ENCODE measurements around the gene RIPPLY1. TPM values are rescaled to one million over a fixed set of nuclear protein-coding genes. Genes with fewer than 3 reads are reported as not detected.

Gene RIPPLY1
- polyA plus RNA-seq, 3 donors, result not detected

GRCh38 chrX:106927023-106927422 is 23.9 kb upstream of the RIPPLY1 start:
- no peak overlapping the region for H3K27ac Mint-ChIP-seq
- Histone ChIP-seq H3K9me3 (replicated peaks in 1 of 2; ENCODE audit: control insufficient read depth in 1 of 2, insufficient read depth in 1 of 2, low read length in 2 of 2) (no peaks in the 10 kb centered on the region), H3K9ac (ENCODE audit: insufficient read depth, low read length, poor library complexity, severe bottlenecking) (no peak overlapping the region), H3K36me3 (replicated peaks in 1 of 2; ENCODE audit: control insufficient read depth in 1 of 2, insufficient read depth in 2 of 2, low read length in 2 of 2) (no peaks in the 10 kb centered on the region), H3K4me1 (ENCODE audit: control insufficient read depth in 1 of 2, insufficient read depth in 2 of 2, low read length in 2 of 2) (no peaks in the 10 kb centered on the region), H3K4me3 (replicated peaks in 1 of 3; ENCODE audit: low read depth in 2 of 3, low read length in 3 of 3) (no peak overlapping the region), H3K79me2 (ENCODE audit: insufficient read depth, low read length) (no peaks in the 10 kb centered on the region), H3K27ac (ENCODE audit: low read depth in 1 of 2, low read length in 2 of 2) (no peak overlapping the region), H3K4me2 (replicated peaks; ENCODE audit: extremely low read depth, low read length, poor library complexity, severe bottlenecking) (no peak overlapping the region), H3K27me3 (ENCODE audit: control insufficient read depth in 2 of 2, insufficient read depth in 2 of 2, low read length in 2 of 2) (no peaks in the 10 kb centered on the region), H2AFZ (ENCODE audit: insufficient read depth, low read depth, low read length, poor library complexity, severe bottlenecking) (no peak overlapping the region), H4K20me1 (ENCODE audit: insufficient read depth, low read length) (no peaks in the 10 kb centered on the region)
- DNase-seq, result no peak
- TF ChIP-seq, protein P1, sequence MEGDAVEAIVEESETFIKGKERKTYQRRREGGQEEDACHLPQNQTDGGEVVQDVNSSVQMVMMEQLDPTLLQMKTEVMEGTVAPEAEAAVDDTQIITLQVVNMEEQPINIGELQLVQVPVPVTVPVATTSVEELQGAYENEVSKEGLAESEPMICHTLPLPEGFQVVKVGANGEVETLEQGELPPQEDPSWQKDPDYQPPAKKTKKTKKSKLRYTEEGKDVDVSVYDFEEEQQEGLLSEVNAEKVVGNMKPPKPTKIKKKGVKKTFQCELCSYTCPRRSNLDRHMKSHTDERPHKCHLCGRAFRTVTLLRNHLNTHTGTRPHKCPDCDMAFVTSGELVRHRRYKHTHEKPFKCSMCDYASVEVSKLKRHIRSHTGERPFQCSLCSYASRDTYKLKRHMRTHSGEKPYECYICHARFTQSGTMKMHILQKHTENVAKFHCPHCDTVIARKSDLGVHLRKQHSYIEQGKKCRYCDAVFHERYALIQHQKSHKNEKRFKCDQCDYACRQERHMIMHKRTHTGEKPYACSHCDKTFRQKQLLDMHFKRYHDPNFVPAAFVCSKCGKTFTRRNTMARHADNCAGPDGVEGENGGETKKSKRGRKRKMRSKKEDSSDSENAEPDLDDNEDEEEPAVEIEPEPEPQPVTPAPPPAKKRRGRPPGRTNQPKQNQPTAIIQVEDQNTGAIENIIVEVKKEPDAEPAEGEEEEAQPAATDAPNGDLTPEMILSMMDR (IDR thresholded peaks at IDR 0.05), result no peak
- no peaks in the 10 kb centered on the region for H3K9me3 Mint-ChIP-seq
- 100% methylated on average over 1 of the region's 3 CpGs for WGBS (ENCODE audit: insufficient coverage)
- intact Hi-C loops (cut with micrococcal nuclease), result no loop called here
- H3K27me3 Mint-ChIP-seq (ENCODE audit: low read depth in 3 of 3), result peaks cover 0 to 2% (median 0%) of the 10 kb centered on the region in 3 donors
- no peaks in the 10 kb centered on the region for H3K4me1 Mint-ChIP-seq
- H3K4me3 Mint-ChIP-seq, result no peak overlapping the region
- H3K36me3 Mint-ChIP-seq, result no peaks in the 10 kb centered on the region

DNA sequence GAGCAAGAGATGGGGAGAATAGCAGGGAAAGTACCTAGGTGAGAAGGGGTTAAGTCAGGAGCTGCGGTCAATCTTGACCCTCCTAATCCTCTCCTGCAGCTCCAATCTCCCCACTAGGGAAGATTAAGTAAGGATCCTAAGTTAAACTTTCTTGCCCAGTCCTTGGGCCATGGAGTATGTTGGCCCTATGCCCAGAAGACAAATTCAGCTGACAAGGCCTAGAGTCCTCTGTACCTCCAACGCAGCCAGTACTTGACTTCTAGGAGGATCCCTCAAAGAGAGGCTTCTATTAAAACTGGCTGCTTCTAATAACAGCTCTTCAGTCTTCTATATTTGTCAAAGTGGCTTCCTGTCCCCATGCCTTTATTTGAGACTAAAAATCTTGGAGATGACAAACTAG is 18.5 kb upstream of the RIPPLY1 start:
- 100% methylated on average over 1 of the region's 2 CpGs for WGBS (ENCODE audit: insufficient coverage)
- no peaks in the 10 kb centered on the region for H3K36me3 Mint-ChIP-seq
- intact Hi-C loops (cut with micrococcal nuclease), result no loop called here
- H3K4me3 ChIP-seq (replicated peaks in 1 of 3; ENCODE audit: low read depth in 2 of 3, low read length in 3 of 3), result no peak overlapping the region
- H3K27ac Mint-ChIP-seq, result no peak overlapping the region
- peaks cover 0 to 10% (median 2%) of the 10 kb centered on the region in 3 donors for H3K27me3 Mint-ChIP-seq (ENCODE audit: low read depth in 3 of 3)
- H3K4me1 ChIP-seq (ENCODE audit: control insufficient read depth in 1 of 2, insufficient read depth in 2 of 2, low read length in 2 of 2), result no peaks in the 10 kb centered on the region
- DNase-seq, result no peak
- H2AFZ ChIP-seq (ENCODE audit: insufficient read depth, low read depth, low read length, poor library complexity, severe bottlenecking), result no peak overlapping the region
- no peaks in the 10 kb centered on the region for H3K36me3 ChIP-seq (replicated peaks in 1 of 2; ENCODE audit: control insufficient read depth in 1 of 2, insufficient read depth in 2 of 2, low read length in 2 of 2)
- H3K9me3 Mint-ChIP-seq, result peaks cover 0 to 5% (median 0%) of the 10 kb centered on the region in 7 donors
- H3K79me2 ChIP-seq (ENCODE audit: insufficient read depth, low read length), result no peaks in the 10 kb centered on the region
- no peak overlapping the region for H3K9ac ChIP-seq (ENCODE audit: insufficient read depth, low read length, poor library complexity, severe bottlenecking)
- TF ChIP-seq, protein P1 (IDR thresholded peaks at IDR 0.05), result no peak
- no peak overlapping the region for H3K4me3 Mint-ChIP-seq
- H4K20me1 ChIP-seq (ENCODE audit: insufficient read depth, low read length), result no peaks in the 10 kb centered on the region
- H3K4me2 ChIP-seq (replicated peaks; ENCODE audit: extremely low read depth, low read length, poor library complexity, severe bottlenecking), result no peak overlapping the region
- no peaks in the 10 kb centered on the region for H3K9me3 ChIP-seq (replicated peaks in 1 of 2; ENCODE audit: control insufficient read depth in 1 of 2, insufficient read depth in 1 of 2, low read length in 2 of 2)
- H3K27ac ChIP-seq (ENCODE audit: low read depth in 1 of 2, low read length in 2 of 2), result no peak overlapping the region
- no peaks in the 10 kb centered on the region for H3K27me3 ChIP-seq (ENCODE audit: control insufficient read depth in 2 of 2, insufficient read depth in 2 of 2, low read length in 2 of 2)
- H3K4me1 Mint-ChIP-seq, result peaks cover 8% of the 10 kb centered on the region

Measured in CD14-positive monocyte (primary cell).